ENCODE measurements around the gene MICB. TPM values are rescaled to one million over a fixed set of nuclear protein-coding genes. Genes with fewer than 3 reads are reported as not detected.

Gene MICB
- 5.5 and 8.8 TPM in 2 replicates for total RNA-seq (ENCODE audit: low replicate concordance)

DNA sequence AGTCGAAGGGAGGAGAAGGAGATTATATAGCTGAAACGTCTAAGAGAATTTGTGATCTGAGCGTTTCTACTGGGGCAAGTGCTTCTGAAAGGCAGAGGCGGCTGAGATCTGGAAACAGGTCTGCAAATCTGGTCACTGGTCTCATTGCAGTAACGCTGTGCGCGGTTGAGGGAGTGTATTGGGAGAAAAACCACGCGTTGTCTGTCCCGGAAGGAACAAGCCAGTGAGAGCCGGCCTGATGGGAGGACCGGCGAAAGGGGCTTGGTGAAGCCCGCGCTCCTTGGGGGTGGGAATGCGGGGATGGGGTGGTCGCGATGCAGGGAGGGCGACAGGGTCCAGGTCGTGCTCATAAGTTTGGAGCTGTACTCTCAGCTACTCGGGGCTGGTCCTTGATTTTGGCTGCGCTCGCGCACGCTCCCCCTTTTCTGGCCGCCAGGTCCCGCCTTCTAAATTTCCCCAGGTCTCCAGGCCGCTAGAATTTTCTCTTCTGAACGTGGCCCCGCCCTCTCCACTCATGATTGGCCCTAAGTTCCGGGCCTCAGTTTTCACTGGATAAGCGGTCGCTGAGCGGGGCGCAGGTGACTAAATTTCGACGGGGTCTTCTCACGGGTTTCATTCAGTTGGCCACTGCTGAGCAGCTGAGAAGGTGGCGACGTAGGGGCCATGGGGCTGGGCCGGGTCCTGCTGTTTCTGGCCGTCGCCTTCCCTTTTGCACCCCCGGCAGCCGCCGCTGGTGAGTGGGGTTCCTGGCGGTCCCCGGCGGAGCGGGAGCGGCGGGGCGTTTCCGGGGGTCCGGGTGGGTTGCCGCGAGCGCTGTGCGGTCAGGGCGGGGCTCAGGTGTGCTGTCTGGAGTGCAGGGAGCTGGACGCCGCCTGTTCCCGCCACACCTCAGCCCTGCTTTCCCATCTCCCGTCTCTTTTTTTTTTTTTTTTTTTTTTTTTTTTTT lies at the start of gene MICB:
Gene MICB (plus strand): TSS at position 615 of the 946 bp plus-strand sequence. CDS start 49 bp downstream, at position 664.

GRCh38 chr6:31528821-31529328 lies 30.9 kb downstream of the MICB start, which contains the start of gene MCCD1:
Gene MCCD1, plus strand, starts transcription at chr6:31528962. Its CDS starts 53 bp downstream, at chr6:31529015.

DNA sequence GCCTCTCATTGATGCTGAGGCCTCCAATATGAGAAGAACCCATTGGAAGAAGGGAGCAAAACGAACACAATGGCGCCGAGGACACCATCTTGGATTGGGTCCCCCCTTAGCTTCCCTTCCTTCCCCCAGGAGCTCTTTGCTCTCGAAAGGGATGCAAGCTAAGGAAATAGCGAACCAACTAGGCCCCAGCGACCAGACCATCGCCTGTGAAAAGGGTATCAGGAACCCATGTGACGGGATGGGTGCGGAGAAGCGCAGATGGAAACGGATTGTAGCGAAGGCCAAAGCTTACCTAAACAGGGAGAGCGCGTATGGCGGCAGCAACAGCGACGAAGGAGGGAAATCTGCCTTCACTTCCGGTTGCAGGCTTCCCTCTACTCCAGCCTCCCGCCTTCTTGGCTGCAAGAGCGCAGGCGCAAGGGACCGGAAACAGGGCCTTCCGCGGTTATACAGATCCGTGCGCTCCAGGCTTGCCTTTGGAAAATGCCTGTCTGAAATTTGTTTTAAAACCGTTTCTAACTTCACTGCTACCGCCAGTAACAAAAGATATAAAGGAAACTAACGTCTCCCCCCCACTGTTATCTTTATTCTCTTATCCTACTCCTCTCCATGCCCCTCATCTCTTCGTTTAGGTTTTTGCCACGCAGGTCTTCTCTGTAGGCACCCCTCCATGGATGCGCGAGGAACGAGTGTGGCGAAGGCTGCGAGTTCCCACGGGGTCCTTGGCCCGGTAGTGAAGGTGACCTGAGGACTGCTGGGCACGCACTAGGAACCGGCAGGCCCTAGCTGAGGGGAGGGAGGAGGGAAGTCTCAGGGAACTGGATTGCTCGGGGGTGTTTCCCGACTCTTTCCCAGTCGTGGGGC lies 43.9 kb downstream of the MICB start, which contains the start of gene DDX39B:
Gene DDX39B (minus strand): TSS at position 346 of the 864 bp plus-strand sequence. CDS start 1,471 bp downstream, outside the sequence.

GRCh38 chr6:31546339-31546957 lies 48.5 kb downstream of the MICB start, which contains the start of gene ATP6V1G2:
Gene ATP6V1G2, minus strand, starts transcription at chr6:31546608. Its CDS starts 49 bp downstream, at chr6:31546559.

GRCh38 chr6:31546958-31547726 lies 49.2 kb downstream of the MICB start, which contains the start of gene NFKBIL1:
Gene NFKBIL1, plus strand, starts transcription at chr6:31547608. Its CDS starts 87 bp downstream, at chr6:31547695.

Other genes starting within 250 kb of the MICB start
- 103 and 155 TPM in 2 replicates for gene HLA-C, start 226.1 kb upstream of the MICB start, total RNA-seq (ENCODE audit: low replicate concordance)
- gene HLA-B, start 141.0 kb upstream of the MICB start, total RNA-seq (ENCODE audit: low replicate concordance) = 195 and 476 TPM in 2 replicates
- 31.5 and 118 TPM in 2 replicates for gene MICA, start 94.5 kb upstream of the MICB start, total RNA-seq (ENCODE audit: low replicate concordance)
- gene MCCD1, start 30.8 kb downstream of the MICB start, total RNA-seq (ENCODE audit: low replicate concordance) = not detected in 2 replicates
- 238 and 398 TPM in 2 replicates for gene DDX39B, start 43.9 kb downstream of the MICB start, total RNA-seq (ENCODE audit: low replicate concordance)
- gene ATP6V1G2, start 48.5 kb downstream of the MICB start, total RNA-seq (ENCODE audit: low replicate concordance) = 2.6 and 6.0 TPM in 2 replicates
- gene NFKBIL1, start 49.5 kb downstream of the MICB start, total RNA-seq (ENCODE audit: low replicate concordance) = 26.1 and 28.2 TPM in 2 replicates
- not detected in 2 replicates for gene LTA, start 74.1 kb downstream of the MICB start, total RNA-seq (ENCODE audit: low replicate concordance)
- not detected in 2 replicates for gene TNF, start 77.4 kb downstream of the MICB start, total RNA-seq (ENCODE audit: low replicate concordance)
- gene LTB, start 84.3 kb downstream of the MICB start, total RNA-seq (ENCODE audit: low replicate concordance) = not detected in 2 replicates
- 0.30 TPM in 1 of 2 replicates, not detected in the other for gene LST1, start 88.1 kb downstream of the MICB start, total RNA-seq (ENCODE audit: low replicate concordance)
- not detected in 2 replicates for gene NCR3, start 94.9 kb downstream of the MICB start, total RNA-seq (ENCODE audit: low replicate concordance)
- not detected in 2 replicates for gene AIF1, start 117.1 kb downstream of the MICB start, total RNA-seq (ENCODE audit: low replicate concordance)
- gene PRRC2A, start 122.6 kb downstream of the MICB start, total RNA-seq (ENCODE audit: low replicate concordance) = 13.9 and 24.8 TPM in 2 replicates
- 54.9 and 100 TPM in 2 replicates for gene BAG6, start 154.5 kb downstream of the MICB start, total RNA-seq (ENCODE audit: low replicate concordance)
- 0.70 and 1.5 TPM in 2 replicates for gene APOM, start 157.7 kb downstream of the MICB start, total RNA-seq (ENCODE audit: low replicate concordance)
- 16.6 and 18.2 TPM in 2 replicates for gene C6orf47, start 162.6 kb downstream of the MICB start, total RNA-seq (ENCODE audit: low replicate concordance)
- 6.1 and 13.6 TPM in 2 replicates for gene GPANK1, start 166.9 kb downstream of the MICB start, total RNA-seq (ENCODE audit: low replicate concordance)
- gene CSNK2B, start 167.9 kb downstream of the MICB start, total RNA-seq (ENCODE audit: low replicate concordance) = 71.1 and 94.1 TPM in 2 replicates
- gene LY6G5B, start 171.8 kb downstream of the MICB start, total RNA-seq (ENCODE audit: low replicate concordance) = 2.2 and 4.0 TPM in 2 replicates
- gene LY6G5C, start 182.9 kb downstream of the MICB start, total RNA-seq (ENCODE audit: low replicate concordance) = 0.15 TPM in 1 of 2 replicates, not detected in the other
- gene ABHD16A, start 205.2 kb downstream of the MICB start, total RNA-seq (ENCODE audit: low replicate concordance) = 51.3 and 104 TPM in 2 replicates
- not detected in 2 replicates for gene LY6G6F, start 208.7 kb downstream of the MICB start, total RNA-seq (ENCODE audit: low replicate concordance)
- not detected in 2 replicates for gene LY6G6D, start 217.2 kb downstream of the MICB start, total RNA-seq (ENCODE audit: low replicate concordance)
- gene LY6G6C, start 223.6 kb downstream of the MICB start, total RNA-seq (ENCODE audit: low replicate concordance) = not detected in 2 replicates
- not detected in 2 replicates for gene MPIG6B, start 225.2 kb downstream of the MICB start, total RNA-seq (ENCODE audit: low replicate concordance)
- gene DDAH2, start 231.2 kb downstream of the MICB start, total RNA-seq (ENCODE audit: low replicate concordance) = 108 and 116 TPM in 2 replicates
- gene CLIC1, start 238.4 kb downstream of the MICB start, total RNA-seq (ENCODE audit: low replicate concordance) = 395 and 679 TPM in 2 replicates
- gene MSH5, start 241.9 kb downstream of the MICB start, total RNA-seq (ENCODE audit: low replicate concordance) = 2.5 and 4.0 TPM in 2 replicates

Data from smooth muscle cell of the coronary artery (primary cell).